ENCODE measurements around the gene MEIOSIN. TPM values are rescaled to one million over a fixed set of nuclear protein-coding genes. Genes with fewer than 3 reads are reported as not detected.

MEIOSIN gene
- total and polyA plus RNA-seq, 12 donors, result not detected

DNA sequence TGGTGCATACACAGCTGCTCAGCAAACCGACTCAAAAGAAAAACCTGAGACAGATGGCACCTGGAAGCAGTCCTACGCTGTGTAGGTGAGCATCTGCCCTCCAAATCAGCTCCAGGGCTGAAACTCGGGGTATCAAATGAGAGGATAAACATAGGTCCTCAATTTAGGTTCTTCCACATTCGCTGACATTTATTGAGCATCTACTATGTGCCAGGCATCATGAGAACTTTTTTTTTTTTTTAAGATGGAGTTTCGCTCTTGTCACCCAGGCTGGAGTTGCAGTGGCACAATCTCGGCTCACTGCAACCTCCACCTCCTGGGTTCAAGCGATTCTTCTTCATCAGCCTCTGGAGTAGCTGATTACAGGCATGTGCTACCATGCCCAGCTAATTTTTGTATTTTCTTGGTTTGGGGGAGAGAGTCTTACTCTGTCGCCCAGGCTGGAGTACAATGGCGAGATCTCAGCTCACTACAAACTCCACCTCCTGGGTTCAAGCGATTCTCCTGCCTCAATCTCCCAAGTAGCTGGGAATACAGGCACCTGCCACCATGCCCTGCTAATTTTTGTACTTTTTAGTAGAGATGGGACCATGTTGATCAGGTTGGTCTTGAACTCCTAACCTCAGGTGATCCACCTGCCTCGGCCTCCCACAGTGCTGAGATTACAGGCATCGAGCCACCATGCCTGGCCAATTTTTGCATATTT lies 27.4 kb upstream of the MEIOSIN start:
- Histone ChIP-seq H3K36me3 (peaks cover 0 to 40% (median 5%) of the 10 kb centered on the region in 9 donors), H3K9me3 (no peaks in the 10 kb centered on the region), H3K27ac (no peak overlapping the region), H3K4me1 (peaks cover 0 to 9% (median 0%) of the 10 kb centered on the region in 9 donors), H3K27me3 (no peaks in the 10 kb centered on the region), H3K4me3 (no peak overlapping the region)
- no peak for ATAC-seq
- 91 to 96% methylated on average over 12 of the region's 12 CpGs for WGBS, 2 donors
- DNase-seq, result no peak
- intact Hi-C loops (cut with DNase I), result no loop called here
- TF ChIP-seq, protein P1, sequence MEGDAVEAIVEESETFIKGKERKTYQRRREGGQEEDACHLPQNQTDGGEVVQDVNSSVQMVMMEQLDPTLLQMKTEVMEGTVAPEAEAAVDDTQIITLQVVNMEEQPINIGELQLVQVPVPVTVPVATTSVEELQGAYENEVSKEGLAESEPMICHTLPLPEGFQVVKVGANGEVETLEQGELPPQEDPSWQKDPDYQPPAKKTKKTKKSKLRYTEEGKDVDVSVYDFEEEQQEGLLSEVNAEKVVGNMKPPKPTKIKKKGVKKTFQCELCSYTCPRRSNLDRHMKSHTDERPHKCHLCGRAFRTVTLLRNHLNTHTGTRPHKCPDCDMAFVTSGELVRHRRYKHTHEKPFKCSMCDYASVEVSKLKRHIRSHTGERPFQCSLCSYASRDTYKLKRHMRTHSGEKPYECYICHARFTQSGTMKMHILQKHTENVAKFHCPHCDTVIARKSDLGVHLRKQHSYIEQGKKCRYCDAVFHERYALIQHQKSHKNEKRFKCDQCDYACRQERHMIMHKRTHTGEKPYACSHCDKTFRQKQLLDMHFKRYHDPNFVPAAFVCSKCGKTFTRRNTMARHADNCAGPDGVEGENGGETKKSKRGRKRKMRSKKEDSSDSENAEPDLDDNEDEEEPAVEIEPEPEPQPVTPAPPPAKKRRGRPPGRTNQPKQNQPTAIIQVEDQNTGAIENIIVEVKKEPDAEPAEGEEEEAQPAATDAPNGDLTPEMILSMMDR (IDR thresholded peaks at IDR 0.05), result no peak

DNA sequence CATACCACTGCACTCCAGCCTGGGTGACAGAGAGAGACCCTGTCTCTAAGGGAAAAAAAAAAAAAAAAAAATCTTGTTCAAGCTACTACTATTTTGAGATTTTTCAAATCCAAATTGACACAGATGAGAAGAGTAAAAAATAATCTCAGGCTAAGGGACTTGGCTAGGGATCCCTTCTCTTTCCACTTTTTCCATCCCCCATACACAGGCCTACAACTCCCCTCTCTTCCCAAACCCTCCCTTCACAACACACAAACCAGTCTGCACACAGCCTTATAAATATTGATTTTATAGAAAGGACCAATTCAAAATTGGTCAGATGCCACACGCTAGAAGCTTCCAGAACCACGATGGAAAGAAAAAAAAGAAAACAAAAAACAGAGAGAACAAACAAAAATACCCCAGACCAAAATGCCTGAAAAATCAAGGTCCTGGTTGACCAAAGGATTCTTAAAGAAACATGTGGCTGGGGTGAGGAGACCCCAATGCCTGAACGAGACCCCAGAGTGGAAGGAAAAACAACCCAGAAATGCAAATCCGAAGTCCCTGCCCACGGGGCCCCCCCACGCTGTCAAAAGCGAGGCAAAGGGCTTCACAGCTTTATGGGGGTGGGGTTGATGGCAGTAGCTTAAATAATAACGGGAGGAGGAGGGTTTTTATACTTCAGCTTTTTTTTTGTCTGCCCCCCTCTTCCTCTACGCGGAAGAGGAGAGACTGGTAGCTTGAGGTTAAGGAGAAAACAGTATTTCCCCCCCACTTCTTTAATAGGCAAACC lies 22.7 kb upstream of the MEIOSIN start:
- peaks cover 0 to 36% (median 15%) of the 10 kb centered on the region in 9 donors for H3K36me3 ChIP-seq
- H3K9me3 ChIP-seq, result no peaks in the 10 kb centered on the region
- no peak for DNase-seq
- no peak overlapping the region for H3K4me3 ChIP-seq
- intact Hi-C loops (cut with DNase I), result no loop called here
- WGBS, 2 donors, result 74% methylated on average over 10 of the region's 10 CpGs
- peaks cover 0 to 11% (median 0%) of the 10 kb centered on the region in 9 donors for H3K4me1 ChIP-seq
- peak overlapping the region in 1 of 10 donors; percentile 15 for H3K27ac ChIP-seq
- no peak for ATAC-seq
- H3K27me3 ChIP-seq, result no peaks in the 10 kb centered on the region
- TF ChIP-seq, protein P1 (IDR thresholded peaks at IDR 0.05), result no peak

DNA sequence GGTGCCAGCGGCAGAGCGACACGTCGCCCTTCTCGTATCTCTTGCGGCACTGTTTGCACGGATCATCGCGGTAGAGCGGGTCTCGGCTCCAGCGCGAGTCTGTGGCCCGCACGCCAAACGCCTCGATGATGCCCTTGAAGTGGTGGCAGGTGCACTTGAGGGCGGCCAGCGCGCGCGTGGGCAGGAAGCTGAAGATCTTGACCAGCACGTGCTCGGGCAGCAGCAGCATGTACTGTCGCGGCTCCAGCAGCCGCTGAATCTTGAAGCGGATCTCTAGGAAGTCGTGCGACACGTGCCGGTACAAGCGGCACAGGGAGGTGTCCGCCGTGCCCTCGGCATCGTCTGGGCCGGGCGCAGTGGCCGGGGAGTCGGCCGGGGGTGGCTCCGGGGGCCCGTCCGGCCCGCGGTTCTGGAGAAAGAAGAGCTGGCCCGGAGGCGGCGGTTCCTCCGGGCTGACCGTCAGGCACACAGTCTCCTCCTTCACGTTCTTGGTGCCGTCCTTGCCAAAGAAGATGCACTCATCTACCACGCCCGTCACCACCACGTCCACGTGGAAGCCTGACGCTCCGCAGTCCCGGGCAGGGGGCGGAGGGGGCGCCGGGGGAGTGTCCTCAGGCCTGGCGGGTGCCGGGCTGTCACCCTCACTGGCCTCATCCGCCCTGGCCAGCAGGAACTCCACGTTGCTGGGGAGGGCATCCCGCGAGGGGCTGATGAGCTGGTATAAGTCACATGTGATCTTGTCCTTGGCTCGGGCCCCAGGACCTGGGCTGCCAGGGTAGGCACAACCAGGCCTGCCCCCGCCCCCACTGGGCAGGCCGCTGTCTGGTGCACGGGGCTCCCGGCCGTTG lies 21.2 kb upstream of the MEIOSIN start:
- TF ChIP-seq, protein P1 (IDR thresholded peaks at IDR 0.05), result no peak
- no peak for ATAC-seq
- Histone ChIP-seq H3K36me3 (peaks cover 0 to 36% (median 15%) of the 10 kb centered on the region in 9 donors), H3K9me3 (no peaks in the 10 kb centered on the region), H3K4me1 (peaks cover 0 to 15% (median 11%) of the 10 kb centered on the region in 9 donors), H3K27ac (no peak overlapping the region), H3K27me3 (no peaks in the 10 kb centered on the region), H3K4me3 (no peak overlapping the region)
- DNase-seq, result no peak
- intact Hi-C loops (cut with DNase I), result no loop called here
- WGBS, 2 donors, result 89 to 90% methylated on average over 70 to 76 of the region's 76 CpGs

DNA sequence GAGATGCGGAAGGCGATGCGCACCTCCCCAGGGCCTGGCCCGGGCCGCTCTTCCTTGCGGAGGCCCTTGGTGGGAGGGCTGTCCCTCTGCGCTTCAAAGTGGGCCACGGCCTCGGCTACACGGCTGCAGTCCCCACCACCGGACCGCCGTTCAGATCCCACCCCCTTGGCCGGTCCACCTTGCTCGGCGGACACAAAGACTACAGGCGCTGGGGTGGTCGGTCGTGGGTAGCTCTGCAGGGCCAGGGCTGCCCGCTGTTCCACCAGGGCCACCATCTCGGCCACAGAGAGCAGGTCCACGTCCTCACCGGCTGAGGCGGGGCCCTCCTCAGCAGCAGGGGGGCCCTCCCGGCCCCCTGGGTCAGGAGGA lies 20.6 kb upstream of the MEIOSIN start:
- Histone ChIP-seq H3K4me3 (no peak overlapping the region), H3K9me3 (no peaks in the 10 kb centered on the region), H3K36me3 (peaks cover 0 to 36% (median 15%) of the 10 kb centered on the region in 9 donors), H3K4me1 (peaks cover 0 to 13% (median 11%) of the 10 kb centered on the region in 9 donors), H3K27ac (no peak overlapping the region), H3K27me3 (no peaks in the 10 kb centered on the region)
- 93 to 97% methylated on average over 25 of the region's 25 CpGs for WGBS, 2 donors
- TF ChIP-seq, protein P1 (IDR thresholded peaks at IDR 0.05), result no peak
- ATAC-seq (no peak), DNase-seq (no peak)
- intact Hi-C loops (cut with DNase I), result no loop called here

Data from heart right ventricle (tissue), 16 donors.